Activated gamma-delta T cell treated with anti-CD3 and anti-CD28 coated beads, Interleukin-2, amount 50 U/mL, for 16 hours (primary cell): ENCODE measurements around the gene PRMT7.
"Not testable (repeated sequence)": the region's sequence is repeated elsewhere in the genome, so short reads cannot be mapped to it uniquely, and the experiment has no call there.

Experiments
- DNase-seq: peaks from one replicate; pipeline ENCODE4 v3.0.0-alpha.2; 2020; ENCODE audit warnings: low read depth

Gene PRMT7

GRCh38 chr16:68283801-68284598 is 26.8 kb upstream of the PRMT7 start:
- DNase-seq = no peak

GRCh38 chr16:68284847-68285246 is 26.0 kb upstream of the PRMT7 start:
- no peak for DNase-seq

GRCh38 chr16:68285683-68286082 is 25.1 kb upstream of the PRMT7 start:
- no peak for DNase-seq

GRCh38 chr16:68286153-68287074 is 24.4 kb upstream of the PRMT7 start:
- DNase-seq = no peak

GRCh38 chr16:68287276-68288251 is 23.3 kb upstream of the PRMT7 start:
- no peak for DNase-seq

- no peak for DNase-seq
These were observed 22.6 kb upstream of the PRMT7 start for GRCh38 chr16:68288252-68288650.

GRCh38 chr16:68288796-68289195 is 22.0 kb upstream of the PRMT7 start:
- DNase-seq = not testable (repeated sequence)

- no peak for DNase-seq
These were observed 21.6 kb upstream of the PRMT7 start for GRCh38 chr16:68289202-68289601.

GRCh38 chr16:68289621-68290329 is 21.0 kb upstream of the PRMT7 start:
- DNase-seq = peak; percentile 17

- DNase-seq = no peak
These were observed 20.4 kb upstream of the PRMT7 start for GRCh38 chr16:68290450-68290849.

GRCh38 chr16:68291227-68291626 is 19.6 kb upstream of the PRMT7 start:
- no peak for DNase-seq

- DNase-seq = no peak
These were observed 18.4 kb upstream of the PRMT7 start for GRCh38 chr16:68292425-68292824.

- no peak for DNase-seq
These were observed 14.5 kb upstream of the PRMT7 start for GRCh38 chr16:68296291-68296690.

GRCh38 chr16:68296693-68297092 is 14.1 kb upstream of the PRMT7 start:
- no peak for DNase-seq

- DNase-seq = no peak
These were observed 12.9 kb upstream of the PRMT7 start for GRCh38 chr16:68297908-68298307.

GRCh38 chr16:68298312-68298711 is 12.5 kb upstream of the PRMT7 start:
- no peak for DNase-seq

GRCh38 chr16:68298907-68299561 is 11.8 kb upstream of the PRMT7 start:
- DNase-seq = no peak

GRCh38 chr16:68299571-68300453 is 11.0 kb upstream of the PRMT7 start:
- DNase-seq = no peak

GRCh38 chr16:68300734-68301459 is 9.9 kb upstream of the PRMT7 start:
- DNase-seq = no peak
